A673 (cell line): ENCODE measurements around the gene TARBP2. TPM values are rescaled to one million over a fixed set of nuclear protein-coding genes. Genes with fewer than 3 reads are reported as not detected.

Experiments
- BruUV-seq: library from RNA; stranded (reverse); fragments of 400-500 nt; replicated peaks from 2 replicates; lab custom pipeline; 2021; lab: Mats Ljungman, UMichigan
- CTCF ChIA-PET: fragments of 300-600 bp; sonication (Branson Sonifier 250); formaldehyde crosslinking; loops from one replicate; lab custom pipeline; 2022; ENCODE audit warnings: antibody characterized with exemption; lab: Charles Lee
- POLR2A ChIA-PET: fragments of 300-600 bp; sonication (Branson Sonifier 250); formaldehyde crosslinking; loops from one replicate; lab custom pipeline; 2022; ENCODE audit warnings: antibody characterized with exemption; ENCODE audit not compliant: low non-redundant PET; lab: Charles Lee
- DNase-seq: peaks from one replicate; pipeline ENCODE4 v3.0.0-alpha.2; 2015; ENCODE audit warnings: low spot score
- H3K27ac ChIP-seq: fragments of 200-600 bp; sonication (generic); 2 replicates; pipeline ENCODE4 v1.5.1; 2016; ENCODE audit warnings: mixed run types, low read depth, mild to moderate bottlenecking, mixed read lengths, antibody characterized with exemption, low read length; ENCODE audit not compliant: poor library complexity, severe bottlenecking
- H3K27me3 ChIP-seq: fragments of 200-600 bp; sonication (generic); replicated peaks from 2 replicates; pipeline ENCODE4 v1.6.1; 2017; ENCODE audit warnings: mixed run types, low read depth, mild to moderate bottlenecking, mixed read lengths, antibody characterized with exemption, low read length; ENCODE audit not compliant: insufficient read depth, poor library complexity
- H3K36me3 ChIP-seq: fragments of 200-600 bp; sonication (generic); 2 replicates; pipeline ENCODE4 v1.6.1; 2016; ENCODE audit warnings: mixed run types, mild to moderate bottlenecking, mixed read lengths, antibody characterized with exemption, low read length; ENCODE audit not compliant: insufficient read depth, poor library complexity, severe bottlenecking
- H3K4me1 ChIP-seq: fragments of 200-600 bp; sonication (generic); 2 replicates; pipeline ENCODE4 v1.6.1; 2017; ENCODE audit warnings: mixed run types, mild to moderate bottlenecking, mixed read lengths, antibody characterized with exemption, low read length; ENCODE audit not compliant: insufficient read depth, poor library complexity, severe bottlenecking
- H3K4me3 ChIP-seq: fragments of 200-600 bp; sonication (generic); 2 replicates; pipeline ENCODE4 v1.5.1; 2016; ENCODE audit warnings: low read depth, mixed run types, mild to moderate bottlenecking, mixed read lengths, low read length; ENCODE audit not compliant: poor library complexity, severe bottlenecking
- H3K9me3 ChIP-seq: fragments of 200-600 bp; sonication (generic); 2 replicates; pipeline ENCODE4 v1.6.1; 2016; ENCODE audit warnings: mixed run types, low read depth, mild to moderate bottlenecking, mixed read lengths, antibody characterized with exemption, low read length; ENCODE audit not compliant: poor library complexity, severe bottlenecking
- CTCF ChIP-seq: fragments of 300-800, 200-600 bp; sonication (generic); conservative IDR thresholded peaks from 2 replicates; pipeline ENCODE4 v1.5.1; 2017; ENCODE audit warnings: low read depth, mild to moderate bottlenecking, antibody characterized with exemption, low read length, moderate library complexity, mixed read lengths
- EZH2 ChIP-seq: fragments of 200-600 bp; sonication (generic); IDR thresholded peaks from 2 replicates; pipeline ENCODE4 v1.6.1; 2017; ENCODE audit warnings: borderline replicate concordance, low read depth, mild to moderate bottlenecking, mixed read lengths, antibody characterized with exemption, low read length; ENCODE audit not compliant: poor library complexity, severe bottlenecking
- intact Hi-C: fragments of 100-400 bp; cut with micrococcal nuclease; formaldehyde crosslinking; loops from one replicate; pipeline ENCODE4 v1.10.0; 2022; ENCODE audit not compliant: unreplicated experiment
- total RNA-seq: library from RNA; stranded (reverse); gene quantifications from 2 replicates; pipeline ENCODE4 v1.2.3, GENCODE V29; 2021

TARBP2 gene
- total RNA-seq, 1 experiment from 2014 or later, result 70.9 TPM

DNA sequence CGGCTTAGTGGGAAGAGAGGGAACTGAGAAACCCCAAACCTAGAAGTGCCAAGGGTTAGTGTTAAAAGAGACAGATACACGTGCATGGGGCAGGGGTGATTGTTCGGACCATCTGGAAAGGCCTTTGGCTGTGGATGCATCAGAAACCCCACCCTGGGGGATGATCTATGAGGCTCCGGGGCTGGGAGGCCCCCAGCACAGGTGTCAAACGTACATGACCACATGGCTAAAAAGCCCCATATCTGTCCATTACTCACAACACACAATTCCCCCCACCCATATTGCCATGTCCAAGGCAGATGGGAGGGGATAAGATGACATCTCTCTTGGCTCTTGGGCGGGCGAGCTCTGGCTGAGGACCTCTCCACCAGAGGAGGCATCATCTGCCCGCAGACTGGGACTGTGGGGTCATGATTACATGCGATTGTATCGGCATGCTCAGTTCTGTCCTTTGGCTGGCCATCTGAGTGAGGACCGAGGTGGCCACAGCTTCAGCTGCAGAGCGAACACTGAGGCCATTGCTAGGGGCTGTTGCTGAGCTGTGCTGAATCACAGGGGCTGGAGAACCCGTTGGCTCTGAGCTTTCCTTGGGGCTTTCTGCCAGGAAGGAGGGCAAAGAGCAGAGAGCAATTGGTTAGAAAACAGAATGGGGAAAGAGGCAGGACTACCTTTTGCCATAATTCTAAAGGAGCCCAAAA lies 15.8 kb downstream of the TARBP2 start:
- Histone ChIP-seq H3K27me3 (no peaks in the 10 kb centered on the region), H3K4me1 (no peaks in the 10 kb centered on the region), H3K27ac (no peak overlapping the region), H3K9me3 (no peaks in the 10 kb centered on the region), H3K4me3 (no peak overlapping the region), H3K36me3 (peaks cover 41% of the 10 kb centered on the region)
- CTCF ChIA-PET, result no interaction called here
- TF ChIP-seq CTCF (no peak), EZH2 (no peak)
- no TSS peak for BruUV-seq
- intact Hi-C loops, result no loop called here
- DNase-seq, result no peak
- POLR2A ChIA-PET, result no interaction called here

DNA sequence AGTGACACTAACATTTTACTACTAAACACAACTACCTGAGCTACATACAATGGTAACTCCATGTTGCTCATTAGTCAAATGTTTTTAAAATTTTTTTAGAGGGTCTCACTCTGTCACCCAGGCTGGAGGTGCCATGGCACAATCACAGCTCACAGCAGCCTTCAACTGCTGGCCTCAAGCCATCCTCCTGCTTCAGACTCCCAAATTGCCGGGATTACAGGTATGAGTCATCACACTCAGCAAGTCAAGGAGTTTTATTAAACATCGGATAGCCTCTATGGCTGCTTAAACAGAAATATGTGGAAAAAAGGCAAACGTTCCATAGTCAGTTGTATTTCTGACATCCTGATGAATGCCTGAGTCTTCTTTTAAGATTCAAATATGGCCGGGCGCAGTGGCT lies 17.3 kb downstream of the TARBP2 start:
- TF ChIP-seq EZH2 (no peak), CTCF (no peak)
- intact Hi-C loops, result no loop called here
- peak; percentile 39 for DNase-seq
- no peak overlapping the region for H3K4me3 ChIP-seq
- CTCF ChIA-PET, result no interaction called here
- POLR2A ChIA-PET, result interaction anchor here (0.5 kb wide), 1 partner anchor 112 kb away, joined by 5 read pairs; no protein-coding TSS in a partner anchor
- no peaks in the 10 kb centered on the region for H3K9me3 ChIP-seq
- no peak overlapping the region for H3K27ac ChIP-seq
- peaks cover 45% of the 10 kb centered on the region for H3K36me3 ChIP-seq
- BruUV-seq, result no TSS peak
- H3K27me3 ChIP-seq, result no peaks in the 10 kb centered on the region
- H3K4me1 ChIP-seq, result no peaks in the 10 kb centered on the region

DNA sequence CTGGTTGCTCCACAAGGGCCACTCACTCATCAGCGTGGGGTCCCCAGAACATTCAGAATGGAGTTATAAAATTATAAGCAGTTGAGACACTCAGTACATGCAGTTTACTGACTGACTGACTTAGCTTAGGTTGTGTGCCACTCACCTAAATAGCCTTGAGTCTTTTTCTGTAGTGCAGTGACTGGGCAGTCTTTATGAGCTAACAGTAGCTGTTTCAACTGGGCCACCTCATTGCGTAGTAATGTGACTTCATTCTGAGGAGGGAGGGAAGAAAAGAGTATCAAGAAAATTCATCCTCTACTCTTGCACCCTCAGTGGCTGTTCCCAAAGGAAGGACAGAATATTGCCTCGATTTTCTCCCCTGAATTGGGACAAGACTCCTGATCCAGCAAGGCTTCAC lies 22.0 kb downstream of the TARBP2 start:
- DNase-seq, result no peak
- Histone ChIP-seq H3K4me3 (no peak overlapping the region), H3K9me3 (no peaks in the 10 kb centered on the region), H3K36me3 (peaks cover 39% of the 10 kb centered on the region), H3K27ac (no peak overlapping the region), H3K4me1 (no peaks in the 10 kb centered on the region), H3K27me3 (no peaks in the 10 kb centered on the region)
- TF ChIP-seq EZH2, result no peak
- TF ChIP-seq CTCF, result no peak
- ChIA-PET CTCF (interaction anchor here (0.6 kb wide), 1 partner anchor 55 kb away, joined by 4 read pairs; no protein-coding TSS in a partner anchor), POLR2A (no interaction called here)
- intact Hi-C loops, result no loop called here
- BruUV-seq, result no TSS peak
